Nephron (organoid): ENCODE results near the gene TMC5.

Experiments used
- H3K27ac Mint-ChIP-seq, 3 experiments: 2 replicates each; pipeline ENCODE4 v1.8.0; 2020; ENCODE audit warnings: mixed read lengths in 3 of 3, mild to moderate bottlenecking in 2 of 3, moderate library complexity in 1 of 3
- H3K27me3 Mint-ChIP-seq: 2 replicates; pipeline ENCODE4 v1.8.0; 2021; ENCODE audit warnings: low read depth, mild to moderate bottlenecking, moderate library complexity, mixed read lengths
- H3K36me3 Mint-ChIP-seq: 2 replicates; pipeline ENCODE4 v1.8.0; 2020; ENCODE audit warnings: low read depth, mixed read lengths
- H3K4me1 Mint-ChIP-seq: 2 replicates; pipeline ENCODE4 v1.8.0; 2020; ENCODE audit warnings: mixed read lengths
- H3K4me3 Mint-ChIP-seq, 3 experiments: 2 replicates each; pipeline ENCODE4 v1.8.0; 2020; ENCODE audit warnings: mild to moderate bottlenecking in 3 of 3, mixed read lengths in 3 of 3, moderate library complexity in 2 of 3
- H3K9me3 Mint-ChIP-seq: 2 replicates; pipeline ENCODE4 v1.8.0; 2020; ENCODE audit warnings: mixed read lengths
- CTCF ChIP-seq, 3 experiments: fragments of 200-600 bp; sonication (generic); IDR thresholded peaks; one replicate each; pipeline ENCODE4 v1.5.0; 2021; ENCODE audit warnings: antibody characterized with exemption in 3 of 3; ENCODE audit not compliant: unreplicated experiment in 3 of 3

TMC5 gene

GRCh38 chr16:19484096-19484495, 66.4 kb downstream of the TMC5 start:
- Mint-ChIP-seq H3K27me3 (no peaks in the 10 kb centered on the region), H3K4me1 (no peaks in the 10 kb centered on the region), H3K36me3 (no peaks in the 10 kb centered on the region), H3K27ac (no peak overlapping the region), H3K9me3 (no peaks in the 10 kb centered on the region), H3K4me3 (no peak overlapping the region)
- TF ChIP-seq CTCF (IDR thresholded peaks at IDR 0.05; ENCODE audit: unreplicated experiment in 3 of 3), result no peak

DNA sequence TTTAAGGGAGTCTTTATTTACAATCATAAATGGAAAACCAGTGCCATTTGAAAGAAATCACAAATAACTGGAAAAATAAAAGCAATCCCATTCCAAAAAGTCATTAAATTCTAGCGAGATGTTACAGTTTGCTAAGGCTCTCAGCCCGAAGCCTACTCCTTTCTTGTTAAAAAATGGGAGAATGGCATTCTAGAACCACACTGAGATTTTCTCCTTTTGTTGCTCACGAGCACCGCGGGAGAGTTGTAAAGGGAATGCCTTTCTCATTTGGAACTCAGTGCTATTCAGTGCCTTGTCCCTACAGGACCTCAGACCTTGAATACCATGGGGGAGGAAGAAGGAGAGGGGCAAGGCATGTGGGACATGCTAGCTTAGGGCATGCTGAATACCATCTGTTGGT, 67.9 kb downstream of the TMC5 start:
- no peak overlapping the region for H3K4me3 Mint-ChIP-seq
- no peaks in the 10 kb centered on the region for H3K36me3 Mint-ChIP-seq
- no peak for TF ChIP-seq CTCF (IDR thresholded peaks at IDR 0.05; ENCODE audit: unreplicated experiment in 3 of 3)
- H3K9me3 Mint-ChIP-seq, result no peaks in the 10 kb centered on the region
- no peaks in the 10 kb centered on the region for H3K4me1 Mint-ChIP-seq
- H3K27me3 Mint-ChIP-seq, result no peaks in the 10 kb centered on the region
- H3K27ac Mint-ChIP-seq, result no peak overlapping the region

- Mint-ChIP-seq H3K36me3 (no peaks in the 10 kb centered on the region), H3K4me1 (no peaks in the 10 kb centered on the region), H3K27me3 (no peaks in the 10 kb centered on the region), H3K9me3 (no peaks in the 10 kb centered on the region), H3K4me3 (no peak overlapping the region), H3K27ac (no peak overlapping the region)
- TF ChIP-seq CTCF (IDR thresholded peaks at IDR 0.05; ENCODE audit: unreplicated experiment in 3 of 3), result no peak
Observed at GRCh38 chr16:19486051-19486450, 68.4 kb downstream of the TMC5 start.

DNA sequence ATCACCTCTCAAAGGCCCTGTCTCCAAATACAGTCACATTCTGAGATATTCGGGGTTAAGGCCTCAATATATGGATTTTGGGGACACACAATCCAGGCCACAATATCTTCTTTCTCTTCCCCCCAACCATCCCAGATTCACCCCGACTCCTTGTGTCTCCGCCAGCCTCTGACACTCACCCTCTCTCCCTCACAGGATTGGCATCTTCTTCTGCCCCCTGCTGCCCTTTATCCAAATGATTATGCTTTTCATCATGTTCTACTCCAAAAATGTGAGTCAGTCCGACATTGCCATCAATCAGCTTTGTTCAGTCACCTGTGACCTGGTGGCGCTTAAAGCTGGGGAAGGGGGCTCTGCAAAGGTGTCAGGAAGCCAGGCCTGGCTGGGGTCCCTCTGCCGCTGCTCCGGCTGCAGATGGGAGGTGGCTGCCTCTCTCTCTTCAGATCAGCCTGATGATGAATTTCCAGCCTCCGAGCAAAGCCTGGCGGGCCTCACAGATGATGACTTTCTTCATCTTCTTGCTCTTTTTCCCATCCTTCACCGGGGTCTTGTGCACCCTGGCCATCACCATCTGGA, 69.2 kb downstream of the TMC5 start:
- H3K36me3 Mint-ChIP-seq, result no peaks in the 10 kb centered on the region
- no peaks in the 10 kb centered on the region for H3K9me3 Mint-ChIP-seq
- no peak overlapping the region for H3K27ac Mint-ChIP-seq
- no peaks in the 10 kb centered on the region for H3K27me3 Mint-ChIP-seq
- no peak overlapping the region for H3K4me3 Mint-ChIP-seq
- H3K4me1 Mint-ChIP-seq, result no peaks in the 10 kb centered on the region
- no peak for TF ChIP-seq CTCF (IDR thresholded peaks at IDR 0.05; ENCODE audit: unreplicated experiment in 3 of 3)

- H3K4me3 Mint-ChIP-seq, result no peak overlapping the region
- no peaks in the 10 kb centered on the region for H3K36me3 Mint-ChIP-seq
- no peak overlapping the region for H3K27ac Mint-ChIP-seq
- H3K4me1 Mint-ChIP-seq, result no peaks in the 10 kb centered on the region
- H3K9me3 Mint-ChIP-seq, result no peaks in the 10 kb centered on the region
- no peak for TF ChIP-seq CTCF (IDR thresholded peaks at IDR 0.05; ENCODE audit: unreplicated experiment in 3 of 3)
- H3K27me3 Mint-ChIP-seq, result no peaks in the 10 kb centered on the region
Observed at GRCh38 chr16:19488213-19488640, 70.5 kb downstream of the TMC5 start.

DNA sequence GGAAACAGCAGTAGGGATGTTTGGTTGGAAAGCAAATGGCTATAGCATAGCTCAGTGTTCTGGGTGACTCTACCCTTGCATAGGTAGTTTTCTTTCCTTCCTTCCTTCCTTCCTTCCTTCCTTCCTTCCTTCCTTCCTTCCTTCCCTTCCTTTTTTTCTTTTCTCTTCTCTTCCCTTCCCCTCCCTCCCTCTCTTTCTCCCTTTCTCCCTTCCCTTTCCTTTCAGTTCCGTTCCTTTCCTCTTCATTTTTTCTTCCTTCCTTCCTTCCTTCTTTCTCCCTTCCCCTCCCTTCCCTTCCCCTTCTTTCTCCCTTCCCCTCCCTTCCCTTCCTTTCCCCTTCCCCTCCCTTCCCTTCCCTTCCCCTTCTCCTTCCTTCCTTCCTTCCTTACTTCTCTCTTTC, 72.9 kb downstream of the TMC5 start:
- Mint-ChIP-seq H3K4me1 (no peaks in the 10 kb centered on the region), H3K36me3 (no peaks in the 10 kb centered on the region), H3K27me3 (no peaks in the 10 kb centered on the region), H3K4me3 (no peak overlapping the region), H3K27ac (no peak overlapping the region), H3K9me3 (no peaks in the 10 kb centered on the region)
- no peak for TF ChIP-seq CTCF (IDR thresholded peaks at IDR 0.05; ENCODE audit: unreplicated experiment in 3 of 3)
